ENCODE measurements around the gene CATSPER3.

GRCh38 chr5:135010502-135011354, 43.0 kb downstream of the CATSPER3 start:
- TF ChIP-seq, protein P1, sequence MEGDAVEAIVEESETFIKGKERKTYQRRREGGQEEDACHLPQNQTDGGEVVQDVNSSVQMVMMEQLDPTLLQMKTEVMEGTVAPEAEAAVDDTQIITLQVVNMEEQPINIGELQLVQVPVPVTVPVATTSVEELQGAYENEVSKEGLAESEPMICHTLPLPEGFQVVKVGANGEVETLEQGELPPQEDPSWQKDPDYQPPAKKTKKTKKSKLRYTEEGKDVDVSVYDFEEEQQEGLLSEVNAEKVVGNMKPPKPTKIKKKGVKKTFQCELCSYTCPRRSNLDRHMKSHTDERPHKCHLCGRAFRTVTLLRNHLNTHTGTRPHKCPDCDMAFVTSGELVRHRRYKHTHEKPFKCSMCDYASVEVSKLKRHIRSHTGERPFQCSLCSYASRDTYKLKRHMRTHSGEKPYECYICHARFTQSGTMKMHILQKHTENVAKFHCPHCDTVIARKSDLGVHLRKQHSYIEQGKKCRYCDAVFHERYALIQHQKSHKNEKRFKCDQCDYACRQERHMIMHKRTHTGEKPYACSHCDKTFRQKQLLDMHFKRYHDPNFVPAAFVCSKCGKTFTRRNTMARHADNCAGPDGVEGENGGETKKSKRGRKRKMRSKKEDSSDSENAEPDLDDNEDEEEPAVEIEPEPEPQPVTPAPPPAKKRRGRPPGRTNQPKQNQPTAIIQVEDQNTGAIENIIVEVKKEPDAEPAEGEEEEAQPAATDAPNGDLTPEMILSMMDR (IDR thresholded peaks at IDR 0.05) = no peak
- no peak for TF ChIP-seq POLR2A (IDR thresholded peaks at IDR 0.05)

Data from heart left ventricle (tissue), 13 donors.